ENCODE data around the gene HNRNPAB.

The HNRNPAB gene

DNA sequence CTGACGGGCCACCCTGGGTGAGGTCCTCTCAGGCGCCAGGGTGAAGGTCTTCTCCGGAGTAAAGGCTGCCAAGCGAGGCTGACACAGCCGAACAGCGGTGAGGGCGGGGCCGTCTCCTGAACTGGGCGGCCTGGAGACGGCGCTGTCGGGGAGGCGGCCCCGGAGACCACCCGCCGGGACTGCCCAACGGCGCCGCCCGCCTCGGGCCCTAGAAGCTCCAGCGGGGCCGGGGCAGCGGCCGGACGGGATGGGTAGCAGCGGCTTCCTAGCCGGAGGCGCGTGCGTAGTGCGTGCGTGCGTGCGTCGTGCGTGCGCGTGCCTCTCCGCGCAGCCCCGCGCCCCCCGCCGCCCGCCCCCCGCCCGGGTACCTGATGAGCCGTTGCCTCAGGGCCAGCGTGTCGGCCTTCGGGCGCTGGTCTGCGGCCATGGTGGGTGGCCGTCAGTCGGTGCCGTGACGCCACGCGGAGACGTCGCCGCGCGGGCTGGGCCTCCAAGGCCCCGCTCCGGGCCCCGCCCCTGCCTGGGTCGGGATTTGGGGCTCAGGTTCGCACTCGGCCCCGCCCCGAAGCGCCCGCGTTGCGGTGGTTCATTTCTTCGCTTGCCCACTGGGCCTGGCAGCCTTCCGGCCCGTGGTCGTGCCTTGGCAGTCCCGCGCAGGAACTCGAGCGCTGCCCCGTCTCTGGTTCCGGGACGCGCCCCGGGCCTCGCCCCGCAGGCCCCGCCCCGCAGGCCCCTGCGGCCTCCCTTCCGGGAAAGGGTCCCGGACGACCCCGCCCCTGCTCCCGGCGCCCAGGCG, 28.0 kb downstream of the HNRNPAB start, which contains the start of gene PHYKPL:
Gene PHYKPL (minus strand): TSS at position 679 of the 796 bp plus-strand sequence. CDS start 252 bp downstream, at position 427.
- peak; percentile 79 for DNase-seq

DNA sequence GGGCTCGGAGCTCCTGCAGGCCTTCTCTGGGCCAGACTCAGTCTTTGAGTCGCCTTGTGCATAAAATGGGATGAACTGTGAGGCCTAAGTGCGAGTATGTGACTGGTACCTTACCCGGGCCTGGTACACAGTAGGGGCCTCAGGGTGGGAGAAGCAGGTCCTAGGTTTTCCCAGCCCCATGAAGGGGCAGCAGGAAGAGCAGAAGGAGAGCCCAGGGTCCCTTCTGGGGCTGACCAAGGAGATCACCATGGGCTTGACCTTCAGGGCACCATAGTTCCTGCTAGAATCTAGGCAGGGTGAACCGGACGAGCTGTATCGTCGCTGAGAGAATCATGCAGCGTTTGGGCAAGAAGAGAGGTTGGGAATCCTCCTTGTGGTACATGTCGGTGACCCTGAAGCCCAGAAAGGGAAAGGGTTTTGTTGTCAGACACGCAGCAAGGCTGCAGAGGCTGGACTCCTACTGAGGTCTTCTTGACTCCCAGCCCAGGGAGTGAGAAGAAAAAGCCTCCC, 28.6 kb downstream of the HNRNPAB start:
- DNase-seq: no peak

DNA sequence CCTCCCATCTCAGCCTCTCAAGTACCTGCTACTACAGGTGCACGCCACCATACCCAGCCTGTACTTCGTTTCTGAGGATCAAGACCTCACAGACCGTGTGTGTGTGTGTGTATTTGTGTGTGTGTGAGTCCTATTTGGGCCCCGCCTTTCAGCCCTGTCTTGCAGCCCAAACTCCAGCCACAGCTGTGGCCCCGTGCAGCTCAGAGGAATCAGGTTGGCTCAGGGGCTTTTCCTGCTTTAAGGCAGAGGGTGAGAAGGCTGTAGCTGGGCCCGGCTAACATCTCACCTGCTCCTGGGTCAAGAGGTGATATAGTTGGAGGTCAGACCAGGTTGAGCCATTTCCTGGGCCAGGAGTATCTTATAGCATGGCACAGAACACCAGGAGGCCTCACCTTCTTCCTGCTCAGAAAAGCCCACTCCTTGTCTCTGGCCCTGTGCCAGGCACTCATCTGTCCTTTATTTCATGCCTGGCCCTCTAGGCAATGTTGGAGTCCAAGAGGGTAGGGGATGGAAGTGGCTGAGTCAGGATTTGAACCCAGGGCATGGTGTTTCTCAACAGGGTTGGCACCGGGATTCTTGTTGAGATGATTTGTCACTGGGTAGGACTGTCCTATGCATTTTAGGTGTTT, 29.9 kb downstream of the HNRNPAB start:
- DNase-seq: no peak

DNA sequence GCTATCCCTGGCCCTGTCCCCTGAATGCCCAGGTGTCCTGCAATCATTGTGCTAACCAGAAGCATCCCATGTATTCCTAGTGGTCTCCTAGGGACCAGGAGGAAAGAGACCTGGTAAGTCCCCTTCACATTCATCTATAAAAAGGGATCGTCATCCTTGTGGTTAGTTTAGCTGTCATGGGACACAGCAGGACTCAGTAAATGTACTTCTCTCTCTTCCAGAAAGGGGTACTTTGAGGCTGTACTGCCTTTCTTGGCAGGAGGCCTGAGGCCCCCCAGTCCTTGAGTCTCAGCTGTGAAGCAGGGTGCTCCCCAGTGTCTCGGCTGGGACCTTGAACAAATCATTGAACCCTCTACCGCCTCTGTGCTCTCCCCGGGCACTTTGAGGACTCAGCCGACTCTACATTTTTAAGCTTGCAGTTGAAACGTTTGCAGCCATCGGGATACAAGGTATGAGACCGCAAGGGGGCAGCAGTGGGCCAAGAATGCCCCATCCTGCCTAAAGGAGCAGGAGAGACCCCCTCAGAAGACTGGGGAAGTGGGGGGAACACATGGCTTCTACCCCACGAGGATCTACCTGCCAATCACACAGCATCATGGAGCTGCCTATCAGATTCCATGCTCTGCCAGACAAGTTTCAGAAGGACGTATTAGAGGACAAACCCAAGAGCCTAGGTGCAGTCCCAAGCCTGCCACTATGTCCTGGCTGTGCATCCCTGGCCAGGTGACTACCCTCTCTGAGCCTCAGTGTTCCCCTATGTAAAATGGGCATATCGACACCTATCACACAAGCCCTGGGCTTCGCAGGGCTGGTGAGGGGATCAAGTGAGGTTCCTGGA, 30.6 kb downstream of the HNRNPAB start:
- peak; percentile 78 for DNase-seq

DNA sequence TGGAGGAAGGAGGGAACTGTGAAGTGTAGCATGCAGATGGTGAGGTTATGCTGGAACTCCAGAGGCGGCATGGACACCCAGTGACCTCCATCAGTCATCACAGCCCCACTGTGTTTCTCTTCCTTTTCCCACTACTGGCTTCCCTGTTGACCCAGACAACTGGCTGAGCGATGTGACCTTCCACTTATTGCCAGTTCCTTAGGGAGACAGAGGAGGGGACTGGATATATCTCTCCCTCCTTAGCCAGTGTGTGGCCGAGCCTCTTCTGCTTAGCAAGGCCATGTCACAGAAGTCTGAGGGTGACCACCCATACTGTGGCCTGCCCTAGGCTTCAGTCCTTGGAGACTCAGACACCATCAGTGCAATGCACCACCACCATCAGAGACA, 31.2 kb downstream of the HNRNPAB start:
- peak; percentile 54 for DNase-seq

DNA sequence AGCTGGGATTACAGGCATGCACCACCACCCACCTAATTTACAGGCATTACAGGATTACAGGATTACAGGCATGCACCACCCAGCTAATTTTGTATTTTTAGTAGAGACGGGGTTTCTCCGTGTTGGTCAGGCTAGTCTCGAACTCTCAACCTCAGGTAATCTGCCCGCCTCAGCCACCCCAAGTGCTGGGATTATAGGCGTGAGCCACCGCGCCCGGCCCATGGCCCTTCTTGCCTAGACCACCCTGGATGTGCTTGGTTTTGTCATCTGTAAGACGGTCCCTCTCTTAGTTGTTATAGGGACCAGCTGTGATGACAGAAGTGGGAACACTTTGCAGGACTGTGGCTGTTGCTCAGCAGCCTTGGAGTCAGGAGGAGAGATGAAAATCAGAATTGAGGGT, 31.8 kb downstream of the HNRNPAB start:
- DNase-seq: no peak

DNA sequence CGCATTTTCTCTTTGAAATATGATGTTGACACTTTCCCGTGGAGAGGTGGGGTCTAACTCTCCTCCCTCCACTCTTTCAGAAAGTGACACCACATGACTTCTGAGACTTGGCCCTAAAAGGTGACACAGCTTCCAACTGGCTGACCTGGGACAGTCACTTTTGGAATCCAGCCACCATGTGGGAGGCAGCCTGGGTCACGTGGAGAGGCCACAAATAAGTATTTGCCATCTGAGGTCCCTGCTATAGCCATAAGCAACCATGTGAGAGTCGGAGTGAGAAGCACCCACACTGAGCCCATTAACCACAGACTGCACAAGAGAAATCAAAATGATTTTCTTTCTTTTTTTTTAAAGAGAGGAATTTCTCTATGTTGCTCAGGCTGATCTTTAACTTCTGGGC, 32.3 kb downstream of the HNRNPAB start:
- peak; percentile 80 for DNase-seq

DNA sequence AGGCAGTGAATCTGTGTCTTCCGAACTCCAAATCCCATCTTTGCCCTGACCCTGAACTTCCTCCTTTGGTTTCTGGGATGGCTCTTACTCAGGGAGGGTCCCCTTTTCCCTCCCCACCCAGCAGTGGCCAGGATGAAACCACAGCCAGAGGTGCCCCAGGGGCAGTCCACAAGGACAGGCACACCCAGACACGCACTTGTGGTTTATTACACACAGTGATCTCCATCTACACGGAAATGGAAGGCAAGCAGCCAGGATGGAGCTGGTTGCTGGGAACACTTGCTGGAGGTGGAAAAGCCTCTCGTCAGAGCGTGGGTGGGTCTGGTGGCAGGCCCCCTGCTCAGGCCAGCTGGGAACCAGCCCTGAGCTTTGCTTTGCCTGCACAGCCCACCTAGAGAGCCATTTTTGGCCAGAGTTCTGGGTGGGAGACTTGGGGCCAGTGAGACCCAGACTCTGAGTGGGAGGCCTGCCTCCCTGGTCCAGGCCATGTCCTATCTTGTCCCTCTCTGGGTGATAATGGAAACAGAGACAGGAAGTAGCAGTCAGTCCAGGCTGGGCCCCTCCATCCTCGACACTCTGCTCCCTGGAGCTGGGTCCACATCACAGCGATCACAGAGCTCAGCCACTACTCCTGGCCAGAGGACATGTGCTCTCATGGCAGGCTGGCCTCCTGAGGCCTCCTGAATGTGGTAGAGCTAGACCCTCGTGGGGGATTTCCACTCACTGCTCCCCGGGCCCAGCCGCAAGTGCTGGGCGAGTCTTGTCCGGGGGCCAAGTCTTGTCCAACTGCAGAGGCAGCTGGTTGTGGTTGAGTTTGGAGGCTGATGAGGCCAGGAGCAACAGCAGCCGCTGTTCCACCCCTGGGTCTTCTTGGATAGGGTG, 33.3 kb downstream of the HNRNPAB start:
- DNase-seq: peak; percentile 77

DNA sequence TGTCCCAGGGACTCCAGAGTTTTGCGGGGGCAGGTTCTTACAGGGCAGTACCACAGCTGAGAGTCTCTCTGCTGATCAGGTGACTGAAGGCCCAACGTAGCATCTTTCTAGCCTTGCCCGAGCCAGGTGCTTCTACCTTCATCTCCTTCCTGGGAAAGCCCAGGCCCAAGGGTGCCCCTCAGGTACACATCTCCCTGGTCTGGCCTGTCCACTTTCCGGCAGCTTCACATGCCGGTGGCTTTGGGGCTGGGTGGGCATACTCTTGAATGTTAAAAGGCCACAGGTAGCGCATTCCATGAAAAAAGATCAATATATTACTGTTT, 33.9 kb downstream of the HNRNPAB start:
- no peak for DNase-seq

DNA sequence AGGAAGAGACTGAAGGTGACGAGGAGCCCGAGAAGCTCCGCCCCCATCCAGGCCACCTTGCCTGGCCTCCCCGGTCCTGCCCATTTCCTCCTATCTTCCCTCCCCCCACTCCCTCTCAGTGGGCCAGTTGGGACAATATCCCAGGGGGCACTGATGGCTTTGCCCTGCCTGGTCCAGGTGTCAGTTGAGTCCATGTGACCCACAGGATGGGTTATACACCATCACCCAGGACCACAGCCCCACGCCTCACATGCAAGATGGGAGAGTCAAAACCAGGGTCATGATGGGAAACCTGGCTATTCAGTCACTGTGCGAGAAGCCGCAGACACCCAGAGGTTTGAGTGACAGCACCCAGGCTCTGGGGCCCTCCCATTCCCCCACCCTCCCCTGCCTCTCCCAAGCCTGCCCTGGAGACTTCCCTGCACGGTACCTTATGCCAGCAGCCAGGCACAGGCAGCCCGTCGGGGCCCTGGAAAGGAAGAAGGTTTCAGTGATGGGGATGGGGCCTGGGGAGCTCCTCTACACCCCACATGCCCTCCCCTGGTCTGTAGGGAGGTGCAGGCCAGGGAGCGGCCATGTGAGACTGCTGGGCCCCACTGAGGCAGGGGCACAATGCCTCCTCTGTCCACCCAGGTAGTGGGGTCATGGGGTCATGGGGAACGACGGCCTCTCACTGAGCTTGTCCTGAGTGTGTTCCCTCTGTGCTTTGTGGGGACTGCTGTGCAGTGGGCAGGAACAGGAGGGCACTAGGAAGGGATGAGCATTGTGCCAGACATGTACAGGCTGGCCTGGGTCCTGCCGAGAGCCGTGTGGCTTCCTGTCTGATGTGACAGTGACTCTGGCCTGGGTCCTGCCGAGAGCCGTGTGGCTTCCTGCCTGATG, 34.6 kb downstream of the HNRNPAB start:
- DNase-seq: no peak

DNA sequence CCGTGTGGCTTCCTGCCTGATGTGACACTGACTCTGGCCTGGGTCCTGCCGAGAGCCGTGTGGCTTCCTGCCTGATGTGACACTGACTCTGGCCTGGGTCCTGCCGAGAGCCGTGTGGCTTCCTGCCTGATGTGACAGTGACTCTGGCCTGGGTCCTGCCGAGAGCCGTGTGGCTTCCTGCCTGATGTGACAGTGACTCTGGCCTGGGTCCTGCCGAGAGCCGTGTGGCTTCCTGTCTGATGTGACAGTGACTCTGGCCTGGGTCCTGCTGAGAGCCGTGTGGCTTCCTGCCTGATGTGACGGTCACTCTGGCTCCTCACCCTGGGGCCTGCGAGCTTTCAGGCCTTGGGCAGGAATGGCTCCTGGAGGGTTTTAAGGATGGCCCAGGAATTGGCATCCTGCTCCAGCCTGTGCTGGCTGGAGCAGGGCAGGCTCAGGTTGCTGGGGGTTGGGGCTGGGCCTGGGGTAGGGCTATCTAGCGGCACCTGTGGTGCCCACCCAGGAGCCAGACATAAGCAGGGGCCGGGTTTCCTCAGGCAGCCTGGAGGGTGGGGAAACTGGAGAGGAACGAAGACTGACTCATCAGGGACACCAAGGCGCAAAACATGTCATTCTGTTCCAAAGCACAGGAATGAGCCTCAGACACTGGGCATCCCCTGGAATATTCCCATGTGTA, 35.4 kb downstream of the HNRNPAB start:
- DNase-seq: peak; percentile 52

DNA sequence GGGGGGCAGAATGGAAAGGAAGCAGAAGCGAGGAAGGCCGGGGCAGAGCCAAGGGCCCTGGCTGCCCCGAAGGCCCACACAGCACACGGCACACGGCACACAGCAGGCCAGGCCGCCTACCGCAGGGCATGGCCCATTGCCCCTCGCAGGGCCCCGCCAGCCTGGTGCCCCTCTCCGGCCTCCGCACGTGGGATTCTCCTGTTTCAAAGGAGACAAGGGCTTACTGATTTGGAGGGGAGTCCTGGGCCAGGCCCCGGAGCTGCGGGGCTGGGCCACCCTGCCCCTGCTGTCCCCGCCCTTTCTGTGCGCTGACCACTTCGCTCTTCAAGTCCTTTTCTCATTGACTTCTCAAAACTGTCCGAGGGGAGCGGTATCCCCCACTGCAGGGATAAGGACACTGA, 36.0 kb downstream of the HNRNPAB start:
- no peak for DNase-seq

DNA sequence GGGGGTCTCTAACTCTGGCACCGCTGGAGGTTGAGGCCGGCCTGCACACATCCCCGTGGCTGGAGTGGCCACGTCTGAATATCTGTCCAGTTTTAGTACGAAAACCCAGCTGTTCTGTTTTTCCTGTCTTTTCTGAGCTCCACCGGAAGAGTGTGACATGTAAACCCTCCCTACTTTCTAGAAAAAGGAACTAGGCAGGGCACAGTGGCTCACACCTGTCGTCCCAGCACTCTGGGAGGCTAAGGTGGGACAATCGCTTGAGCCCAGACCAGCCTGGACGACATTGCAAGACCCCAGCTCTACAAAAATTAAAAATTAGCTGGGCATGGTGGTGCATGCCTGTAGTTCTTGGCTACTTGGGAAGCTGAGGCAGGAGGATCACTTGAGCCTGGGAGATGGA, 36.4 kb downstream of the HNRNPAB start:
- no peak for DNase-seq

DNA sequence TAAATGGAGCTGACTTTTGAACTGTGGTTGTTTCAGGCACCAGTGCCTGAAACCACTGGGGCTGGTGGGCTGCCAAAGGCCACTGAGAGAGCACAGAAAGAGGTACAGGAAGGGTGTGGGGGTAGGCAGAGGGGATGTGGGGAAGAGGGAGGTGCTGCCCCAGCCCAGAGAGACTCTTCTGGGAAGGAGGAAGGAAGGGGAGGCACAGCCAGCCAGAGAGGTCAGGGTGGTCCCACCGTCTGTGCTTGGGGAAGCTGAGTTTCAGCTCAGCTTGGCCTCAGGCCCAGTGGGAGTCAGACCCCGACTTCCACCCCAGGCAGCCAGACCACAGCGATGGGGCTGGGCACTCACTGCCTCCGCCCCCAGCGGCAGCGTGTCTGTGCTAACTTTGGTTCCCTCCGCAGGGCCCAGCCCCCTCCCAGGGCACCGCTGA, 36.9 kb downstream of the HNRNPAB start:
- DNase-seq: peak; percentile 45

DNA sequence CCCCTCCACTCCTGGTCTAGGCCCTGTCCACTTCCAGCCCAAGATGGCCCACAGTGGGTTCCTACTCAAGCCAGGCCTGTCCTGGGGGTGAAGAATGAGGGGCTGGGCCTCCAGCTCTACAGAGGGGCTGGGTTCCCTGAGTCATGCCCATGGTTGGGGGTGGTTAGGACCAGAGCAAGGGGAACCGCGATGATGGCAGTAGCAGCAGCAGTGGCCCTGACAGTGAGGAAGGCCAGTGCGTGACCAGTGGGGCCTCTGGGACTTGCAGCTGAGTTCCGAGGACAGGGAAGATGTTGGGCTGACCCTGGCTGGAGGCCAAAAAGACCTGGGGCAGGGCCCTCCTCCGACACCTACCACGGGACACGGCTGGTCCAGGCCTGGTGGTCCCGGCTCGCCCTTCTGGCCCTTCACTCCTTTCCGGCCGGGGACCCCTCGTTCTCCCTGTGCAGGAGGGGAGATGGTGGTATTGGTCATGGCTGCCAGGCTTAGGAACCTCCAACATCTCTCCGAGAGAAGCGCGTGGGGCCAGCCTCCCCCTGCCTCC, 37.4 kb downstream of the HNRNPAB start:
- peak; percentile 43 for DNase-seq

DNA sequence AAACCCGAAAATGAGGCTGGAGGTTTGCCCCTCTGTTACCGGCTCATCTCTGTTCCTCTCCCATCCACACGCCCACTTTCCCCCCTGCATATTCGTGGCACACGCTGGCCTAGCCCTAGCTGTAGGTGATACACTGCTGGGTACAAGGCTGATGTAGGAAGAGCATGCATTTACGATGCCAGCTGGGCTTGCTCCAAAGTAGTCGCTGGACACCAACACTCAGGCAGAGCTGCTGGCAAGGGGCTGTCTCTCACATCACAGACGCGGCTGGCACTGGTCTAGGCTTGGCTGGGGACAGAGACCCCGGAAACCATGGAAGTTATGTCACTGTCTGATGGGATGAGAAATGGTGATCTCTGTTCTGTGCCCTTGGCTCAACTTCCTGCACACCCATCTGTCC, 38.1 kb downstream of the HNRNPAB start:
- no peak for DNase-seq

DNA sequence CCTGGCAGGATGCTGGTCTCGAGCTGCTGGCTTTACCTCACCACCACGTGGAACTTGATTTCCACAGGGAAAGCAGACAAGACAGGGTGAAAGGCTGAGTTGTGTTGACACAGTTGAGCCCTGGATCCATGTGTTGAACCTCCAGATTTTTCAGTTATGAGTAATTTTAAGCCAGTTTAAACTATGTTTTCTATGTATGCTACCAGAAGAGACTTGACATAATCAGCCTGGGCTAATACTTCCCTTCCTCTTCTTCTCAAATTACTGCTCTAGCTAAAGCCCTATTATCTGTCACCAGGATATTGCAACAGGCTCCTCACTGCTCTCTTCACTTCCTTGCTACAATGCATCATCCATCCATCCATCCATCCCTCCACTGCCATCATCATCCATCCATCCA, 40.2 kb downstream of the HNRNPAB start:
- peak; percentile 31 for DNase-seq

DNA sequence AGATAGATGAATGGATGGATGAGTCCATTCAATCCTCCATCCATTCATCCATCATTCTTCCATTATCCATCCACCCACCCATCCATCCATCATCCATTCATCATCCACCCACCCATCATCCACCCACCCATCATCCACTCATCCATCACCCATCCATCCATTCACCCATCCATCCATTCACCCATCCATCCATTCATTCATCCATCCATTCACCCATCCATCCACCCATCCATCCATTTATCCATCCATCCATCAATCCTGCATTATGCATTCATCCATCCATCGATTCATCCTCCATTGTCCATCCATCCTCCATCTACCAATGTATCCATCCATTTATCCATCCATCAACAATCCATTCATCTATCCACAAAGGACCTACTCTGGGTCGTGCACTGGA, 41.1 kb downstream of the HNRNPAB start:
- DNase-seq: no peak

DNA sequence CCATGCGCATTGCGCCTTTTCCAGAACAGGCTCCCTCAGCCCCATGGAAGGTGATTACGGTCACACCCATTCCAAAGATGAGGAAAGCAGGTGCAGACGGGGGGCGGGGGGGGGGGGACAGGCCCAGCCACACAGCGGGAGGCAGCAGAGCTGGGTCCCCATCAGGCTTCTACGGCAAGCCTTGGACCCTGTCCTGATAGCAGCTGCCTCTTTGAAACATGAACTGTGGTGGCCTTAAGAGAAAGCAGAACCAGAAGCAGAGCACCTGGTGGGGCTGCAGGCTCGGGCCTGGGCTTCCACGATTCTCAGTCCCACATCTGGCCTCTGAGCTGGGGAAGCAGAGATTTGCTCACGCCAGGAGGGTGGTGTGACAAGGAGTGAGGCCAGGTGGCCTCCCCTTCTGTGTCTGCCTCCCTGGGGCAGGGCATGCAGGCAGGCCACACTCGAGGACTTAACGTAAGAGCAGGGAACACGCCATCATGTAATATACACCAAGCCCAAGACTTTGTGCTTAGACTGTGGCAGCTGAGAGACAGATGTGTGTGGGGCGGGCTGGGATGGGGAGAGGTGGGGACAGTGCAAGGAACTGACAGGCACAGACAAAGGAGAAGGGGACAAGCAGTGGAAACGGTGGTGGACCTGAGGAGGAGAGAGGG, 42.4 kb downstream of the HNRNPAB start:
- no peak for DNase-seq

Data from suppressor macrophage treated with lipopolysaccharide for 4 hours (primary cell).